ENCODE results near the gene UCKL1. TPM values are rescaled to one million over a fixed set of nuclear protein-coding genes. Genes with fewer than 3 reads are reported as not detected.

Gene UCKL1
- total RNA-seq, 6 experiments from 2014 or later, result 13.1 to 28.5 (median 16.9) TPM

DNA sequence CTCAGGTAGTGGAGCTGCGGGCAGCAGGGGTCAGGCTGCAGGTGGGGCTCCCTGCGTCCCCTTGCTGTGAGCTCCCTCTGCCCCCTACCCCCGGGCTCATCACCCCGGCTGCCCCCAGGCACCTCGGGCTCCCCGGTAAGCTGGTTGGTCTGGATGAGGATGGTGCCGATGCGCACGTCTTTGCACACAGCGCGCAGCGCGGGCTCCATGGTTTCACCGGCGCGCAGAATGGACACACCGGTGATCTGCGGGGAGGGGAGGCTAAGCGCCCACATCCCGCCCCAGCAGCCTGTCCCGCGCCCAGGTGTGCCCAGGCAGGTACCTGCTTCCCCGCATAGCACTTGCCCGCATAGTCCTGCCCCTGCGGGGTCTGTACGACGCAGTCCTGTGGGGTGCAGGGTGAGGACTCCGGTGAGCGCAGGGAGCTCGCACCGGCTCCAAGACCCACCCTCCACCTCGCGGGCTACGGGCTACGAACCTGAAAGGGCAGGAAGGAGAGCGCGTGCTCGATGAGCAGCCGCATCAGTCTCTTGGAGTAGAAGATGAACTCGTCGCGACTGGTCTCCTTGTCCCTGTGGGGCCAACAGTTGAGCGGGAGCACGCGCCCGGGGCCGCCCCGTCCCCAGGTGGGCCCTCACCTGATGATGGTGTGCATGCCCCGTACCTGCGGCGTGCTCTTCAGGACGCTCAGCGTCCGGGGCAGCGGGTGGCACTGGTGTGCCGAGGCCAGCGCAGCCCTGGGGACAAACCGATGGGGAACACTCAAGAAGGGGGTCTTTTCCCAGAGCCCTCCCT lies 15.5 kb downstream of the UCKL1 start:
- 93% methylated on average over 6 of the region's 58 CpGs for WGBS (ENCODE audit: insufficient coverage, low coverage, low lambda C conversion rate, missing lambda C conversion rate)
- peaks cover 0 to 40% (median 20%) of the 10 kb centered on the region in 4 donors for H3K36me3 ChIP-seq
- no peaks in the 10 kb centered on the region for H3K27me3 ChIP-seq
- H3K4me1 ChIP-seq, result no peaks in the 10 kb centered on the region
- H3K9me3 ChIP-seq, result no peaks in the 10 kb centered on the region
- H3K27ac ChIP-seq, result no peak overlapping the region
- intact Hi-C loops (cut with DNase I), result no loop called here
- ATAC-seq (no peak), DNase-seq (peak in 2 of 3 donors; percentile 30 to 55)
- H3K4me3 ChIP-seq, result no peak overlapping the region
- TF ChIP-seq POLR2A (IDR thresholded peaks at IDR 0.05), result no peak
- TF ChIP-seq, protein P1, sequence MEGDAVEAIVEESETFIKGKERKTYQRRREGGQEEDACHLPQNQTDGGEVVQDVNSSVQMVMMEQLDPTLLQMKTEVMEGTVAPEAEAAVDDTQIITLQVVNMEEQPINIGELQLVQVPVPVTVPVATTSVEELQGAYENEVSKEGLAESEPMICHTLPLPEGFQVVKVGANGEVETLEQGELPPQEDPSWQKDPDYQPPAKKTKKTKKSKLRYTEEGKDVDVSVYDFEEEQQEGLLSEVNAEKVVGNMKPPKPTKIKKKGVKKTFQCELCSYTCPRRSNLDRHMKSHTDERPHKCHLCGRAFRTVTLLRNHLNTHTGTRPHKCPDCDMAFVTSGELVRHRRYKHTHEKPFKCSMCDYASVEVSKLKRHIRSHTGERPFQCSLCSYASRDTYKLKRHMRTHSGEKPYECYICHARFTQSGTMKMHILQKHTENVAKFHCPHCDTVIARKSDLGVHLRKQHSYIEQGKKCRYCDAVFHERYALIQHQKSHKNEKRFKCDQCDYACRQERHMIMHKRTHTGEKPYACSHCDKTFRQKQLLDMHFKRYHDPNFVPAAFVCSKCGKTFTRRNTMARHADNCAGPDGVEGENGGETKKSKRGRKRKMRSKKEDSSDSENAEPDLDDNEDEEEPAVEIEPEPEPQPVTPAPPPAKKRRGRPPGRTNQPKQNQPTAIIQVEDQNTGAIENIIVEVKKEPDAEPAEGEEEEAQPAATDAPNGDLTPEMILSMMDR (IDR thresholded peaks at IDR 0.05), result no peak

DNA sequence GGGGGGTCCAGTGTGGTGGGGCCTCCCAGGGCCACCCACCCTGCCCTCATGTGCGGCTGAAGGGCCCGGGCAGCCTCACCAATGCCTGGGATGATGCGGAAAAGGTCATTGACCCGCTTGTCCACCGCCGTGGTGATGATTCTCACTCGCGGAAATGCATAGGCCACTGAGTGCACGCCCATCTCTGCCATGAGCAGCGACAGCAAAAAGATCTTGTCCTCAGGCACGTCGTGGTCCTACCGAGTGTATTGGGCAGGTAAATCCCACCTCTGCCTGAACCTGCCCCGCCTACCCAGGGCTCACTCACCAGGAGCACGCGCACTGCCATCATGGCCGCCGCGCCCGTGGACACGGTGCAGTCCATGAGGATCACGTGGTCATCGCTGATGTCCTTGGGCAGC lies 16.1 kb downstream of the UCKL1 start:
- intact Hi-C loops (cut with DNase I), result no loop called here
- TF ChIP-seq, protein P1 (IDR thresholded peaks at IDR 0.05), result no peak
- no peak for TF ChIP-seq POLR2A (IDR thresholded peaks at IDR 0.05)

GRCh38 chr20:63939061-63939935 lies 16.9 kb downstream of the UCKL1 start:
- no peak for TF ChIP-seq POLR2A (IDR thresholded peaks at IDR 0.05)
- TF ChIP-seq, protein P1 (IDR thresholded peaks at IDR 0.05), result no peak
- Histone ChIP-seq H3K27me3 (no peaks in the 10 kb centered on the region), H3K4me3 (no peak overlapping the region), H3K36me3 (peaks cover 0 to 40% (median 13%) of the 10 kb centered on the region in 4 donors), H3K9me3 (no peaks in the 10 kb centered on the region), H3K4me1 (no peaks in the 10 kb centered on the region), H3K27ac (no peak overlapping the region)
- ATAC-seq (no peak), DNase-seq (peak in 2 of 3 donors; percentile 23 to 51)
- intact Hi-C loops (cut with DNase I), result loop anchor here in 1 of 2 donors (10.0 kb wide), 1 partner anchor 54 kb away; no protein-coding TSS in a partner anchor
- WGBS (ENCODE audit: insufficient coverage, low coverage, low lambda C conversion rate, missing lambda C conversion rate), result 100% methylated on average over 2 of the region's 33 CpGs

More for the DNA sequence above, 16.1 kb downstream of the UCKL1 start:
- Histone ChIP-seq H3K4me3 (no peak overlapping the region), H3K27ac (no peak overlapping the region), H3K4me1 (no peaks in the 10 kb centered on the region), H3K9me3 (no peaks in the 10 kb centered on the region), H3K27me3 (no peaks in the 10 kb centered on the region), H3K36me3 (peaks cover 0 to 39% (median 17%) of the 10 kb centered on the region in 4 donors)
- peak in 1 of 3 donors; percentile 52 for DNase-seq
- 100% methylated on average over 1 of the region's 23 CpGs for WGBS (ENCODE audit: insufficient coverage, low coverage, low lambda C conversion rate, missing lambda C conversion rate)
- ATAC-seq, result no peak

DNA sequence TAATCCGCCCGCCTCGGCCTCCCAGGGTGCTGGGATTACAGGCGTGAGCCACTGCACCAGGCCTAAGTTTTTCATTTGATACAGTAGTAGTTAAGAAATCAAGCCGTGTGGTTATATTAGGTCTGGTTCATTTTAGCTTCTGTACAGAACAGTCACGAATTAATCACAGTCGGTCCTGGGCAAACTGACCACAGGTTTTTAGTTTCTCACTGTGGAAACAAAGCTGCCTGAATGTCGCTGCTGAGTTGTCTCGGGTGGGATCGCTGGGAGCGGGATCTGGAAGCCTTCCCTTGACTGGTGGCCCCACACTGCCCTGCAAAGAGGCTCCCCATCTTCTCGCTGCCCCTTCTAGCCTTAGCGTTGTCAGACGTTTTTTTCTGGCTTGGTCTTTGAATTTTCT lies 18.6 kb downstream of the UCKL1 start:
- Histone ChIP-seq H3K9me3 (no peaks in the 10 kb centered on the region), H3K36me3 (peaks cover 0 to 28% (median 9%) of the 10 kb centered on the region in 4 donors), H3K4me3 (no peak overlapping the region), H3K4me1 (no peaks in the 10 kb centered on the region), H3K27ac (no peak overlapping the region), H3K27me3 (no peaks in the 10 kb centered on the region)
- no peak for DNase-seq
- WGBS (ENCODE audit: insufficient coverage, low coverage, low lambda C conversion rate, missing lambda C conversion rate), result 76% methylated on average over 10 of the region's 14 CpGs
- no peak for TF ChIP-seq POLR2A (IDR thresholded peaks at IDR 0.05)
- TF ChIP-seq, protein P1 (IDR thresholded peaks at IDR 0.05), result no peak
- ATAC-seq, result no peak
- intact Hi-C loops (cut with DNase I), result loop anchor here in 1 of 2 donors (10.0 kb wide), 1 partner anchor 53 kb away; no protein-coding TSS in a partner anchor
